Stimulated activated CD8-positive, alpha-beta memory T cell treated with anti-CD3 and anti-CD28 coated beads, Interleukin-7, amount 100 ng/mL, for 48 hours (primary cell): ENCODE data around the gene ASMTL.
"Not testable (repeated sequence)": the region's sequence is repeated elsewhere in the genome, so short reads cannot be mapped to it uniquely, and the experiment has no call there.

Experiments used
- DNase-seq, 2 donors: peaks; one replicate each; pipeline ENCODE4 v3.0.0-alpha.2; 2020; ENCODE audit warnings: low read depth in 1 of 2; ENCODE audit errors: extremely low read depth in 1 of 2

ASMTL gene

GRCh38 chrX:1390621-1391369 is 61.9 kb downstream of the ASMTL start:
- DNase-seq: no peak

GRCh38 chrX:1389993-1390285 is 62.8 kb downstream of the ASMTL start:
- no peak for DNase-seq

- no peak for DNase-seq
These were observed 63.3 kb downstream of the ASMTL start for GRCh38 chrX:1389181-1389992.

- DNase-seq: no peak
These were observed 64.1 kb downstream of the ASMTL start for GRCh38 chrX:1388651-1389050.

GRCh38 chrX:1387141-1387776 is 65.5 kb downstream of the ASMTL start:
- no peak for DNase-seq

- no peak for DNase-seq
These were observed 66.2 kb downstream of the ASMTL start for GRCh38 chrX:1386338-1387127.

GRCh38 chrX:1385253-1386223 is 67.2 kb downstream of the ASMTL start:
- no peak for DNase-seq

- DNase-seq: no peak
These were observed 68.0 kb downstream of the ASMTL start for GRCh38 chrX:1384658-1385252.

GRCh38 chrX:1380672-1381233 is 72.0 kb downstream of the ASMTL start:
- DNase-seq: no peak

GRCh38 chrX:1378306-1378759 is 74.4 kb downstream of the ASMTL start:
- DNase-seq: no peak

- DNase-seq: no peak
These were observed 84.4 kb downstream of the ASMTL start for GRCh38 chrX:1368385-1368698.

GRCh38 chrX:1366363-1366762 is 86.3 kb downstream of the ASMTL start:
- not testable (repeated sequence) for DNase-seq

- no peak for DNase-seq
These were observed 90.8 kb downstream of the ASMTL start for GRCh38 chrX:1361910-1362309.

- DNase-seq: no peak
These were observed 91.4 kb downstream of the ASMTL start for GRCh38 chrX:1361275-1361674.

GRCh38 chrX:1360171-1360570 is 92.5 kb downstream of the ASMTL start:
- no peak for DNase-seq

GRCh38 chrX:1359477-1359873 is 93.2 kb downstream of the ASMTL start:
- DNase-seq: no peak

GRCh38 chrX:1358793-1359476 is 93.8 kb downstream of the ASMTL start:
- DNase-seq: no peak

- no peak for DNase-seq
These were observed 94.7 kb downstream of the ASMTL start for GRCh38 chrX:1357993-1358392.
